Measurements from ENCODE around the gene GALNT1. TPM values are rescaled to one million over a fixed set of nuclear protein-coding genes. Genes with fewer than 3 reads are reported as not detected.

Gene GALNT1
- total and polyA plus RNA-seq, 9 of the 15 experiments (the other 6 are each of a cell fraction or from before 2014, with no cell fraction given), result 14.4 to 54.1 (median 36.6) TPM

GRCh38 chr18:35584735-35585134, 3.2 kb downstream of the GALNT1 start:
- Histone ChIP-seq H3K9me3 (replicated peaks; ENCODE audit: control insufficient read depth, insufficient read depth, low read depth, low read length) (0 out of 2 replicates have a peak, but pooled peaks cover 6% of the 10 kb centered on the region), H3K79me2 (ENCODE audit: control insufficient read depth, insufficient read depth, low read length) (peaks cover 25% of the 10 kb centered on the region), H3K27ac (ENCODE audit: extremely low read depth, low read depth, low read length) (no peak overlapping the region), H3K9me1 (ENCODE audit: control insufficient read depth, insufficient read depth, low read length) (no peaks in the 10 kb centered on the region), H4K20me1 (replicated peaks; ENCODE audit: control insufficient read depth, insufficient read depth, low read length) (no peaks in the 10 kb centered on the region), H3K27me3 (ENCODE audit: control insufficient read depth in 2 of 2, insufficient read depth in 2 of 2, low read length in 2 of 2) (no peaks in the 10 kb centered on the region), H3K36me3 (ENCODE audit: control insufficient read depth, insufficient read depth, low read length) (no peaks in the 10 kb centered on the region), H3K4me1 (replicated peaks in 1 of 2; ENCODE audit: control insufficient read depth in 2 of 2, insufficient read depth in 2 of 2, low read length in 2 of 2) (peaks cover 14 to 21% of the 10 kb centered on the region in 2 experiments; a peak in 4 of 5 replicates), H3K9ac (ENCODE audit: insufficient read depth in 1 of 2, low read depth in 2 of 2, low read length in 2 of 2) (no peak overlapping the region), H3K4me2 (ENCODE audit: insufficient read depth, low read length) (no peak overlapping the region), H2AFZ (ENCODE audit: low read depth, low read length) (no peak overlapping the region), H3K4me3 (no peak overlapping the region)
- DNase-seq (ENCODE audit: extremely low read depth in 1 of 4, low spot score in 3 of 4), result no peak
- POLR2A ChIA-PET, result no interaction called here
- 72% methylated on average over 5 of the region's 5 CpGs for WGBS (ENCODE audit: insufficient coverage, low coverage, missing lambda C conversion rate)
- CTCF ChIA-PET (ENCODE audit: low intra/inter-chr PET ratio), result no interaction called here
- BruUV-seq (replicated peaks), result no TSS peak
- no peak for ATAC-seq
- in situ Hi-C loops (cut with MboI), result no loop called here
- TF ChIP-seq CEBPB (tag; IDR thresholded peaks at IDR 0.05), result peak; percentile 5; the same call in 1 of the 2 replicates
- TF ChIP-seq MXI1 (IDR thresholded peaks at IDR 0.05; ENCODE audit: low read depth, low read length), result no peak
- intact Hi-C loops (cut with micrococcal nuclease), result loop anchor here (5.0 kb wide), 1 partner anchor 177 kb away; no protein-coding TSS in a partner anchor
- FAIRE-seq, result no peak

- ChIA-PET POLR2A (no interaction called here), CTCF (ENCODE audit: low intra/inter-chr PET ratio) (no interaction called here)
- Histone ChIP-seq H2AFZ (ENCODE audit: low read depth, low read length) (no peak overlapping the region), H3K27ac (ENCODE audit: extremely low read depth, low read depth, low read length) (no peak overlapping the region), H3K9me1 (ENCODE audit: control insufficient read depth, insufficient read depth, low read length) (no peaks in the 10 kb centered on the region), H4K20me1 (replicated peaks; ENCODE audit: control insufficient read depth, insufficient read depth, low read length) (no peaks in the 10 kb centered on the region), H3K4me3 (no peak overlapping the region), H3K9ac (ENCODE audit: insufficient read depth in 1 of 2, low read depth in 2 of 2, low read length in 2 of 2) (no peak overlapping the region), H3K27me3 (ENCODE audit: control insufficient read depth in 2 of 2, insufficient read depth in 2 of 2, low read length in 2 of 2) (no peaks in the 10 kb centered on the region), H3K4me2 (ENCODE audit: insufficient read depth, low read length) (no peak overlapping the region), H3K4me1 (replicated peaks in 1 of 2; ENCODE audit: control insufficient read depth in 2 of 2, insufficient read depth in 2 of 2, low read length in 2 of 2) (peaks cover 13 to 17% of the 10 kb centered on the region in 2 experiments; a peak in 4 of 5 replicates), H3K79me2 (ENCODE audit: control insufficient read depth, insufficient read depth, low read length) (peaks cover 30% of the 10 kb centered on the region), H3K36me3 (ENCODE audit: control insufficient read depth, insufficient read depth, low read length) (no peaks in the 10 kb centered on the region), H3K9me3 (replicated peaks; ENCODE audit: control insufficient read depth, insufficient read depth, low read depth, low read length) (0 out of 2 replicates have a peak, but pooled peaks cover 6% of the 10 kb centered on the region)
- no peak for ATAC-seq
- TF ChIP-seq ZNF146 (CRISPR knock-in tag; IDR thresholded peaks at IDR 0.05; ENCODE audit: unreplicated experiment) (peak; percentile 90), ADNP (tag; IDR thresholded peaks at IDR 0.05) (peak; percentile 19; the same call in 1 of the 2 replicates), RNF2 (IDR thresholded peaks at IDR 0.05) (no peak), MAFK (IDR thresholded peaks at IDR 0.05; ENCODE audit: low read length) (no peak), RBM25 (IDR thresholded peaks at IDR 0.05; ENCODE audit: low read depth, low read length, severe bottlenecking) (peak; percentile 82), BCOR (IDR thresholded peaks at IDR 0.05) (peak; percentile 64)
- BruUV-seq (replicated peaks), result no TSS peak
- in situ Hi-C loops (cut with MboI), result no loop called here
- FAIRE-seq, result no peak
- intact Hi-C loops (cut with micrococcal nuclease), result no loop called here
- DNase-seq (ENCODE audit: extremely low read depth in 1 of 4, low spot score in 3 of 4), result no peak
- 75% methylated on average over 1 of the region's 1 CpG for WGBS (ENCODE audit: insufficient coverage, low coverage, missing lambda C conversion rate)
Observed at GRCh38 chr18:35585608-35586007, 4.1 kb downstream of the GALNT1 start.

Data from K562 (cell line).